EH (cell line): ENCODE results near the gene NPR3.

ENCODE experiments used
- DNase-seq: peaks from one replicate; pipeline ENCODE4 v3.0.0-alpha.2; 2015; ENCODE audit warnings: low read depth

The NPR3 gene

DNA sequence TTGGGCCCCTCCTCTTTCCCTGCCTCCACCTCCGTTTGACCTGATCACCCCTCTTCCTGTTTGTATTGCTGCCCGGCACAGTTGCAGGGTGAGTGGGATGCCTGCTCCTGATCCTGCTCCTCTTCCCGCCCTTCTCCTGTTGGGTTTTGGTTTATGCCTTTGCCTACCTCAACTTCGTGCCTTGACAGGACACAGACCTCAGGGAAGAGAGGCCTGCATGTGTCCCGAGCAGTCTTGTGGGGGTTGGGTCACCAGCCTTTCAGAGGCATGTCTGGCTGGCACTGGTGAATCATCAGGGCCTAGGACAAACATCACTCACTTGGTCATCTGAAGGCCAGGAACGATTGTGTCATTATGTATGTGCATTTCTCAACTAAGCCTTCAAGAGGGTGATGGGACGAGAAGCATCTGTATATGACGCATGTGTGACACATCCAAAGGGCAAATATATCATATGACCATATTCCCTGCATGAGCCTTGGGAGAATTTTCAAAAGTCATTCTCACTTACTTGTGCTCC is 56.9 kb downstream of the NPR3 start:
- peak; percentile 97 for DNase-seq

DNA sequence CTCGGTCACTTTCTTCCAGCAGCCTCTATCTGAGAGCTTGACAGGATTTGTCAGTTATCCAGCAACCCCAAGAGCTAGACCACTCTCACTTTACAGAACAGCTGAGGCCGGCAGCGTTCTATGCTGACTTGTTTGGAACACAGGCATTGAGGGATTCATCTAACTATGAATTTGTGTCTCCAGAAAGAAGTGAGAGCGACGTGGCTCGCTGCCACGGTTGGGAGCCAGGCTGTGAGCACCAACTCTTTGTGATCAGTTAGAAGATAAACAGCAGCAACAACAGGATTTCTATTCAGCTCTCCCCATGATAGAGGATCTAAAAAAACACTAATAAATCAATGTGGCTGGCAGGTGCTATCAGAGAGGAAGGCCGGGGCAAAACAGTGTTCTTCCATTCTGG is 58.6 kb downstream of the NPR3 start:
- no peak for DNase-seq

DNA sequence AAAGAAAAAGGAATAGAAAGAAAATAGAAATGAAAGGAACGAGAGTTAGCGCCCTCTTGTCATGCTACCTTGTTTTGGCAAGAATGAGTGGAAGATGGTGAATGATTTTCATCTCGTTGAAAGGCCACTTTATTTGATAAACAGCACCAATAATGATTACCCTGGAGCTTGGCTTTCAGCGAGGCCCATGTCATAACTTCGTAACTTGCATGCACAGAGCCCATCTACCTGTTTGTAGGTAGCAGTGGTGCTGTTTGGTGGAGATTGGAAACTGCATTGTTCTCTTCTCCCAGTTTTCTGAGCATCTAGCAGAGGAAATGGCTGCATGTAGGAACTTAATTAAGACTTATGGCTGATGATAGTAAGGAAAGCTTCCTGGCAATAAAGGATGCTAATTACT is 59.3 kb downstream of the NPR3 start:
- DNase-seq: no peak

DNA sequence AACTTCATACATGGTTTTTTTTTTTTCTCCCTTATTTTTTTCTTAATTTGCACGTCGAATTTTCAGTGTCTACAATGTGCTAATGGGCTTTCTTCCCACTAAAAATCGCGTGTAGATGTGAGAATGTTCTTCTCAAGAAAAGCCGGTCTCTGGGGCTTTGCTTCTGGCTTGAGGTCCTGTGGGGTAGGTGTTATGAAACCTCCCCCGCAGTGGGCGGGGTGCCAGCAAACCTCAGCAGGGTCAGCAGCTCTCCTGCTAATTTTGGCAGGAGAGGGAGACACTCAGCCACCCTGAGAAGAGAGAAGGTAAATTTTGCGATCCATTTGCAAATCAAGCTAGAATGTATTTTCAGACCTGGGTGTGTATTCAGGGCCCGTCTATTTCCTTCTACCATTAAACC is 59.9 kb downstream of the NPR3 start:
- DNase-seq: no peak

DNA sequence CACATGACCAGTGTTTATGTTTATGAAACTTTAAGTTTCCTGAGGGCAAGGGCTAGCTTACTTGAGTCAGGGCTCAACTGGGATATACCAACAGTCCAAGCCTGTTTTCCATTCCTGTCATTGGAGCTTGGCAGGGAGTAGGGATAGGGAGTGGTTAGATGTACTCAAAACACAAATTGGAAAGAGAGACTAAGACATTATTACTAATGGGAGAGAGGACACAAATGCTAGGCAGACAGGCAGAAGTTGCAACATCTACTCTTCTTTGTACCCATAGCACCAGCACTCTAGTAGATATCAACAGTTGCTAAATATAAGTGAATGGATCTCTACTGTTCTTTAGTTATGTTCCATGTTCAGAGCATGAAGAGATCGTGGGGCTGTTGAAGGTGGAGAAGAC is 62.8 kb downstream of the NPR3 start:
- DNase-seq: no peak

DNA sequence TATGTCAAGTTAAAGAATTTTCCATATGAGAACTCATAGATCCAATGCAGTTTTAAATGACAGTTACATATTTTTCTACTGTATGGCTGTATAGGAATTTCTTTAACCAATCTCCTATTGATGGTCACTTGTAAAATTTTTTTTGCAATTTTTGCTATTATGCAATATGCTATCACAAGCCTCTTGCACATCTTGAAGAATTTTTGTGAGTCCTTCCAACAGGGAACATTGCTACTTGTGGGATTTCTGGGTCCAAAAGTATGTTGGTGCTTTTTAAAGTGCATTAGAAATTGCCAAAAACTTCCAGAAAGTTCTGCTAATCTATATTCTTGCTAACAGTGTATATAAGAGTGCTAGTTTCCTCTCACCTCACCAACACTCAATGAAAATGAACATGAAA is 65.1 kb downstream of the NPR3 start:
- DNase-seq: no peak

DNA sequence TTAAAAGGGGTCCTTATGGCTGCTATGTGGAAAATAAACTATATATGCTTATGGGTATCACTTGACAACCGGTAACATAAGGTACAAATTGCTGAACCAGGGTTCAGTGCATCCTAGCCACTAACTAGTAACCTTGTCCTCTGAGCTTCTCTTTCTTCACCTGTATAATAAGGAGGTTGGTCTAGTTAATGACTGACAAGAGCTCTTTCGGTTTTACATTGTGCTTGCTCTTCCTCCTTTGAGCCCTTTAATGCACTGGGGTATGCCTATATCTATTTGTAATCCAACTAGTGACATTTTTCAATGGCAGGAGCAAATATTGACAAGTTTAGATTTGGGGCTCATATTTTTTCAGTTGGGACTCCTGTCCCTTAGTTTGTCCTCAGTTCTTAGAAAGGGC is 66.1 kb downstream of the NPR3 start:
- no peak for DNase-seq

DNA sequence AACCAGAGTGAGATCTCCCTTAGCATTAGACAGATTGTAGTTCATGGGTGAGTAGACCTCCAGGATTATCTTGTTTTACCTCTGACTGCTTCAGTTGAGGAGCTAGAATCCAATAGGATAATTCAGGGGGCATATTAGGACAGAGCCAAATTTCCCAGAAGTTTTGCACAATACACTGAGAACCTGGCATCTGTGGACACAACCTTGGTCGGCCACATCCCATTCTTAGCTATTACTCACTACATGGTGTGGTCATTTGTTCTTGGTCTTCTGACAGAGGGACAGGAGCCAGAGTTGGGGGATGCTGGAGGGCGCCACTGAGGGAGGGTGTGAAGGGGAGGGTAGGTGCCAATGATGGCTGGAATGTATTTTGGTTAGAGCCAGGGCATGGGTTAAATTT is 66.6 kb downstream of the NPR3 start:
- DNase-seq: no peak

DNA sequence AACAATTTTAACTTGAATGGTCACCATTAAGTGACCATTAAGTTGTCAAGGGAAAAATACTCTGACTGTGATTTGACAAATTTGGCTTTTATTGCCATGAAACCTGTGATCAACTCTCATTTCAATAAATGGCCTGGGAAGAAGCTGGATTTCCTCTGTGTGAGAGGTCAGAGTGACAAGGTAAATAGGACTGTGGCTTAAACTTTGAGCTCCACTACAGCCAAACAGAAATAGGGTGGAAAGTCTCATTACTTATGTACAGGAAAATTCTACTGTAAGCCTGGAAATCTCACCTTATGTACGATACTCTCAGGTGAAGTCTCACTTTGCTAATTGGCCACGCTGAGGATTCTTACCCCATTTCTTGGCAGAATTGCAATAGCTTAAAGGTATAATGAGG is 67.3 kb downstream of the NPR3 start:
- DNase-seq: no peak

DNA sequence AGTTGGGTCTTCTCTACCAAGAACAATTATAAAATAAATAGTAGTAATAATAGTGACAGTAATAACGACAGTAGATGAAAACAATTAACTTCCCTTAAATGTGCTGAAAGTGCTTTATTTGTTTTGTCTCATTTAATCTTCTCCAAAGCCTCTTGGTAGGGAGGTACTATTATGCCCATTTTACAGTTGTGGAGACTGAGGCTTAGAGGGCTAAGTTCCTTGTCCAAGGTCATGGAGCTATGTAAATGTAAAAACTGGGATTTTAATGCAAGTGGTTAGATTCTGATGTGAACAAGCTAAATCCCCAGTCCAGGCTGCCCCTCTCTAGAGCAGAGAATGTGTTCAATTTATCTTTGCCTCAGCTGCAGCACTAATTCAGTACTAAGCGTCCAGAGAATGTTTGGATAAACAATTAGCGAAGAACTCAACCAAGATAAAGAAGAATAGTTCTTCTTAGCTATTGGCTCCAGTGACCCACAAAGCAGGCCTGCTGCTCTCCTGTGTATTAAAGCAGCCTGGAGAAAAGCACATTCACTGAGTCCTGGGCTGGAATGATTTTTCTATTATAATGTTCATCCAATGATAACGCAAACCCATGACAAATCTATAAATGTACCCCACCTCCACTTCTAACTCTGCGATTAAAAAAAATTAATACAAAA is 68.8 kb downstream of the NPR3 start:
- DNase-seq: no peak

DNA sequence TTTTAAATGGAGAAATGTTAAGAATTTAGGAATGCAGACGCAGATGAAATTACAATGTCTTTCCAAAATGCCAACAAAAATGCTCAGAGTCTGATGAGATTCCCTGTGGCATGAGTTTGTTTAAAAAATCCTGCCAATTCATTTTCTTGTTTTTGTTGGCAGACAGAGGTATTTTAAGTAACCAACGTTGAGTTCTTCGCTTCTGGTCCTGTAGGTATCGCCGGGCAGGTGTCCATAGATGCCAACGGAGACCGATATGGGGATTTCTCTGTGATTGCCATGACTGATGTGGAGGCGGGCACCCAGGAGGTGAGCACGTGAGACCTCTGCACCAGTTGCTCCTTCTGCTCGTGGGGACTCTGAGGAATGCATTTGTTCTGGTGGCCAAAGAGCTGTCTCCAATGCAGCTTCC is 69.4 kb downstream of the NPR3 start:
- DNase-seq: peak; percentile 61

DNA sequence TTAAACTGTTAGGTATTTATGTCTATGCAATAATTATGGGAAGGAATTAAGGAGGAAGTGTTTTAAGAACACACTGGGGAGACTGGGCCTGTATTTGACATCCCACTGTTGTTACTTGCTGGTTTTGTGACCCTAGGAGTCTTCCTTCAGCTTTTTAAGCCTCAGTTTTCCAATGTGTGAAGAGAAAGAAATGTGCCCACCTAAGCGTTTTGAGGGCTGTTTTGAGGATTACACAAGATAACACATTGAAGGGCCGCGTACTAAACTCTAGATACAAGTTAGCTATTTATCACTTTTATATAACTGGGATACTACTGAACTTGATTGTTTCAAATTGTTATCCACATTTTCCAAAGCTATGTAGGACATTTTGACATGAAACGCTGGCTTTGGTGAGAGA is 72.5 kb downstream of the NPR3 start:
- no peak for DNase-seq

DNA sequence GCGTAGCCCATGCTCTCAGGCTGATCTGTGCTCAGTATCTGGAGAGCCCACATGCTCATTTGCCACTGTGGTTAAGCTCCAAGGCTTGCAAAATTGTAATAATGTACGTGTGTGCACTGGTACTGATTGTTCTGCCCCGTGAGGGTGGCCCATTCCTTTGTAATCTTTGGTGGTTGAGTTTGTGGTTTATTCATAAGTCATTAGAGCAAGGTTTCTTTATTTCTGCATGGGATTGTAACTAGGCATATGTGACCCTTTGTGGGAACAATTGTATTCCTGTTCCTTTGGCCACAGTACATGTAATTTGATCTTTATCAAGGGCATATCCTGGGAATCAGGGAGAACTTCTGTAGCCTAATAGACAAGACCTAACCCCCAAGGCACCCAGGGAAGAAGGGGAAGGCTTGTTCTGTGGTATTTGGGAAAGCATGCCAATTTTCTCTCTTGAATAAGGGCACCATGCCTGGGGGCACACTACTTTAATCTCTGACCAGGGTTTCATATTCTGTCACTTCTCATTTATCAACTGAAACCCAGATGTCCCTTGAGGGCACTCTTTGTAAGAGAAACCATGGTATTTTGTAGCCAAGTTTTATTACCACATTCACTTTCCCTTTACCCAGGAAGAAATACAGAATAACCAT is 74.6 kb downstream of the NPR3 start:
- DNase-seq: peak; percentile 69

DNA sequence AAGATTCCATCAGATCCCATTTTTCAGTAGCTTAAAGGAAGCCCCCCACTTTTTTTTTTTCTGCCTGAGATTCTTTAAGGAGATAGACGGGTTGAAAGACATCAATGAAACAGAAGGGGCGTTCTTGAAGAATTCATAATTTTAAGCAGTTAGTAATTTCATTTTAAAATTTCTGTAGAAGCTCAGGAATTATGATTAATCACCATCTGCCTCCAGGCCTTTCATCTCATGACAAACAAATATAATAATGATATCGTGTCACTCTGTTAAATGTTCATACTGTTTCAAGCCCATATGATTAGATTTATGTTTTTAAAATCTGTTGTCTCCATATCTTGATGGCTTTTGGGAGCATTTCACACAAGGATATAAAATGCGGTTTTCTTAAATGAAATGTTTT is 75.2 kb downstream of the NPR3 start:
- no peak for DNase-seq

DNA sequence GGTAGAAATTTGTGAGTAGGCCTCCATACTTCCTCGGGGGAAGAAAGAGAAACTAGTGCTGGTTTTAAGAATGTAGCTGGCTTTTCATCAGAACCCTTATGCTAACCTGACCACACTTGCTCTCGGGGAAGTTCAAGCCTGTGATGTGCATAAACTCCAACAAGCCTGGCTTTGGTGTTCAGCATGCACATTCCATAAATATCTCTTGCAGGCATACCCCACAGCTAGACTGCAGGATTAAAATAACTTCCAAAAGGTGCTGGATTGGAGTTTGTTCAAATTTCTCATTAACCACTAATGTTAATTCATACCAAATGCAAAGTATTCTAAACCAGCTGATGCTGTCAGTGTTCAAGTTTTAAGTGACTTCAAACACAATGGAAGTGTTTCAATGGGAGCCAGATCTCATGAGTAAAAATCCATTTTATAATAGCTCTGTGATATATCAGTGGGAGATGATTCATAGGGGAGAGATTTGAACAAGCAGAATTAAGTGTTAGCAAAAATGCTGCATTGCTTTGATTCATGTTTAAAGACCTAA is 79.4 kb downstream of the NPR3 start:
- peak; percentile 87 for DNase-seq

DNA sequence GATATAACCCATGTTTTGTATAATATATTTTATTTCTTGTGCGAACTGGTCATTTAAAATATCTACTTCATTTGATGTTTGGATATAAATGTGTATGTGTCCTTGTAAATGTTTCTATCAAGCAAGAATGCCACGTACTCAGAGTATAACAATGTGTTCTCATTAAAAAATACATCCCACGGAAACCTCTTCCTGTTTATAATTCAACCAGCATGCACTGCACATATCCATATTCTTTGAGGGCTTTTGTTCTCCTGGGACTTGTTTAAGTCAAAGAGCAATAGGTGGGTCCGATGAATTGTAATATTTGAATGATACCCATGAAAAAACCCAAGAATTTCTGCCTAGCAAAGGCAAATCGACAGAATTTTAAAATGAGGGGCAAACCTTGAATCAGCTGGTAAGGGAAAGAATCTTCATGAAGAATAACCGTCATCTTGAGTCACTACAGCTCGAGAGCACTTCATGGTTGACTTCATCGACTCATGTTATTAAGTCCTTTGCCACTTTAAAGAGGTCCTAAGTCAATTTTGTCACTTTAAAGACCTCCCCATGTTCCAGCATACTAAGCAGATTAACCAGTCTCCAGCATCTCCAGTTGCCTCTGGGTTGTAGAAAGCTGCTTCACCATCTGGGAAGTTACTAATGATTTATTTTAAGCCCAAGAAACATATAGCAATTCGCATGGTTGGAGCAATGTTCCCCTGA is 80.6 kb downstream of the NPR3 start:
- DNase-seq: peak; percentile 78

DNA sequence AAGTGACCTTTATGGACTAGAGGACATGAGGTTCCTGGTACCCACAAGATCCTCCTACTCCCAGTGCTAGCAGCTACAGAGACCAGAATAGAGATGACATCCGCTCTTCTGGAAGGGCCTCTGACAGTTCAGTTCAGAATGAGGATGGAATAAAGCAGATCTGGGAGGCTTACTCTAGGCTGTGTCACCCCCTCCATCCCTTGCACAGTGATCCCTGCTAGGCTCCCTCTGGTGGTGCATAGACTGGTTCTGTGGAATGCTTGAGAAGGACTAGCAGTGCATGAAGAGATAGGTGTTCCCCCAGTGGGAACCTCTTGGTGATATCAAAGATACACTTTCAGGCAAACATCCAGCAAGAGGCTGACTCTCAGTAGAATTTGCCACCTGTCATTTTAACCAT is 83.0 kb downstream of the NPR3 start:
- DNase-seq: peak; percentile 64

DNA sequence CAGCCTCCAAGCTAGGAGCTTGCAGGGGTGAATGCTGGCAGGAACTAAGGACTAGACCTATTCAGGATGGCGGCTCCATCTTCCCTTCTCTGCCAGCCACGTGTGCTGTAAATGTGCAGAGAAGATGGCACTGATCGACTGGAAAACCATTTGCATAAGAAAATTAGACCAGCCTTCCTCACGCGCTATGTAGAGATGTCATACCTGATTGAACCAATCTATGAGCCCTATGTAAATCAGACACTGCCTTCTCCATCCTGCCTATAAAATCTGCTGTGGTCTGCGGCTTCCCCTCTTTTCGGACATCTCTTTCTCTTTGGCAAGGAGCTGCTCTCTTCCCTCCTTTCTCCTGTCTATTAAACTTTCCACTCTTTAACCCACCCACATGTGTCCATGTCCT is 91.6 kb downstream of the NPR3 start:
- DNase-seq: no peak

DNA sequence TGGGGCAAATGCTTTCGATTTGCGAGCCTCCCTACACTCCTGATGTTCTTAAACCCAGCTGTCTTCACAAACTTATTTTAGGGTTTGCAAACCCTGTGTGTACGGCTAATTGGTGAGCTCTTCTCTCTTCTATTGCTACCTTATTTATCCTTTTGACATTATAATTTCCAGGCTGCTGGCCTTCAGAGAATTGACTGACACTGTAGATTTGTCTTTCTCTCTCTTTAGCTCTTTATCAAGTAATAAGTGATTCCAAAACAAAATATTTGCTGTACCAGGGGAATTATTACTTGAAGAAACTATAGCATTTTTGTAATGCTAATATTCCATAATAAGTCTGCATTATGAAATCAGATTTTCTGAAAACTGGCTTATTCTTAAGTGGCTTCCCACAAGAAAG is 92.5 kb downstream of the NPR3 start:
- no peak for DNase-seq

DNA sequence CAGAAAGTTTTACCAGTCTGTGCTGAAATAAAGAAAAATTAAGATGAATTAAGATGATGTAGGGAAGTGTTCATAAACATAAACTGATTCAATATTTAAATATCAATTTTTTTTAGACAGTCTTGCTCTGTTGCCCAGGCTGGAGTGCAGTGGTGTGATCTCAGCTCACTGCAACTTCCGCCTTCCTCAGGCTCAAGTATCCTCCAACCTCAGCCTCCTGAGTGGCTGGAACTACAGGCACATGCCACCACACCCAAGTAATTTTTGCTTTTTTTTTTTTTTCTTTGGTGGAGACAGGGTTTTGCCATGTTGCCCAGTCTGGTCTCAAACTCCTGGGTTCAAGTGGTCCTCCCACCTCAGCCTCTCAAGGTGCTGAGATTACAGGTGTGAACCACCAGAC is 94.3 kb downstream of the NPR3 start:
- DNase-seq: peak; percentile 44

DNA sequence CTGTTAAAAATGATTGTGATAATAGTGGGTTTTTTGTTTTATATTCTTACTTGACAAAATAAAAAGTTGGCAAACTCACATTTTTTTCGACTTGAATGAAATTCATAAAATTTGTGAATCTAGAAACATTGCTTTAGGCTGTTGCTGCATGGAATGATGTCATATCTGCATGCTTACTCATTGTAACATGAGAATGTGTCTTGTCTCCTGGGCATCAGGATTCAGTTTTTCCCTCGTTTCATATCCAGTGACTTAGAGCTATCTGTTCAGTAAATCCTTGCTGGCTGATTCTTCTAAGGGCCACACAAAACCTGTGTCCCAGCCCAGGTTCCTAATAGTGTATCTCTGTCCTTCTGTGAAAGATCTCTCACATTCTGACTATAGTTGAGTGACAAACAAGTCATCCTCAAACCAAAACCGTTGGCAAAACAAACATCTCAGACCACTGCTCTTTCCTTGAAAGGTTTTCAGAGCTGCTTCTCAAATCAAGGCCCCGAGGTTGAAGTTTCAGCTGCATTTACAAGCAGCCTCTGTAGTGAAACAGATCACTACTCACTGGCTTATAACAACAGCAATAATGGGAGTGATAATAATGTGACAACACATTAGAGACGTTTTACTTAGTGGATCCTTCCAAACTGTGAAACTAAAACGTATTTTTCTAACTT is 95.0 kb downstream of the NPR3 start:
- DNase-seq: peak; percentile 91

DNA sequence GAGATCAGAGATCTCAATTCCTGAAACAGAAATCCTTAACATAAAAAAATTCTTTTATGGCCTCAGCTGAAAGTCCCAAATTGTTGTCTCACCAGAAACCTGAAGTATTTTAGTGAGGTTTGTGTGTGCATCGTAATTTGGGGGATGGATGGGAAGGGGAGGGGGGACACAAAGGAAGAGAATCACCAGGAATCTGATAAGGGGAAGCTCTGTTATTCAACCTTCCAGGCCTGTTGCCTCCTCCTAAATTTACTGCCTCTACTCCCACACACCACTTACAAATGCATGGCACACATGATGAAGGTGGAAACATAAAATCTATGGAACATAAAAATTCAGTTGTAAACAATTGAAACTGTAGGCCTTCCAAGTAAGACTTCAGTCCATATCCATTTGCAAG is 97.7 kb downstream of the NPR3 start:
- DNase-seq: no peak

DNA sequence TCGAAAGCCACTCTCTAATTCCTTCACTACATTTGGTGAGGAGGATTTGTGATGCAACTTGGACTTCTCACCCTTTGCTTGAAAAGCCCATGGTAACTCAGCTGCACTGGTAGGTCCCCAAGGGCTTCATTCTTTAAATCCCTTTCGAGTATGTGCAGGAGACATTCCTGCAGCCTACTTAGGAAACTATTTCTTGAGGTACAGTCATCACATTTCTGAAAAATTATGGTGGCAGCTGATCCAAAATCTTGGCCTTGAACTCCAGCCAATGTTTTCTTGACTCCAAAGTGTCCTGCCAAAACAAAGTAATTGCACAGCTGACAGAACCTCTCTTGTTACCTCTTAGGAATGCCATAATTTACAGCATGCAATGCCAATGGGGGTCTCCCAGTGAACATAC is 99.7 kb downstream of the NPR3 start:
- peak; percentile 96 for DNase-seq
